HG03280 (cell line): ENCODE data around the gene KRT222.

Experiments
- ATAC-seq: cut with Tn5 transposase; IDR thresholded peaks from one replicate; pipeline ENCODE4 v1.9.1; 2021; ENCODE audit warnings: mild to moderate bottlenecking, moderate library complexity; ENCODE audit not compliant: unreplicated experiment

The KRT222 gene

DNA sequence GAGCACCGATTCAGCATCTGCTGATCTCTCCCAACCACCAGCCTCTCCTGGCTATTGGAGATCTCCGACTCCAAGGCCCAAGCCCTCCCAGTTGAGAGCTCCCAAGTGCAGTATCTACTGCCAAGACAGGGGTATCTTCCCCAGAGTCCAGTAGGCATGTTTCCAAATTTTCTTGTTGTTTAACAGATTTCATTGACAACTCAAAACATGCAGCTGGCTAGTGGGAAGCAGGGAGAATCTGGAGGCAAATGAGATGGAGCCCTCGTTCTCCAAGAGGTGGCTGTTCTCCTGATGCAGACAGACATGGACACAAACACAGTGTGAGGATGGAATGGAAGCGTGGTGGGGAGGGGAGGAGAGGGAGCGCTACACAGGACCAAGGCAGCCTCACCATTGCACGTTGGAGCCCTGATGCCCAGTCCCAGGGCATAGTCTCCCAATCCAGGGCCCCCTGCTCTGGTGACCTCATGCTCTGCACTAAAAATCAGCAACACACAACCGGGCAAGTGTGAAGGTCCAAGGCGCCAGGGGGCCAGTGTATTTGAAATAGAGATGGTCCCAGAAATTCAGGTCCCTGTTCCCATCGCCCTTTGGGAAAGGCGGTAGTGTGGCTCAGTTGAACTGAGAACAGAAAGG, 49.0 kb downstream of the KRT222 start:
- ATAC-seq: no peak

DNA sequence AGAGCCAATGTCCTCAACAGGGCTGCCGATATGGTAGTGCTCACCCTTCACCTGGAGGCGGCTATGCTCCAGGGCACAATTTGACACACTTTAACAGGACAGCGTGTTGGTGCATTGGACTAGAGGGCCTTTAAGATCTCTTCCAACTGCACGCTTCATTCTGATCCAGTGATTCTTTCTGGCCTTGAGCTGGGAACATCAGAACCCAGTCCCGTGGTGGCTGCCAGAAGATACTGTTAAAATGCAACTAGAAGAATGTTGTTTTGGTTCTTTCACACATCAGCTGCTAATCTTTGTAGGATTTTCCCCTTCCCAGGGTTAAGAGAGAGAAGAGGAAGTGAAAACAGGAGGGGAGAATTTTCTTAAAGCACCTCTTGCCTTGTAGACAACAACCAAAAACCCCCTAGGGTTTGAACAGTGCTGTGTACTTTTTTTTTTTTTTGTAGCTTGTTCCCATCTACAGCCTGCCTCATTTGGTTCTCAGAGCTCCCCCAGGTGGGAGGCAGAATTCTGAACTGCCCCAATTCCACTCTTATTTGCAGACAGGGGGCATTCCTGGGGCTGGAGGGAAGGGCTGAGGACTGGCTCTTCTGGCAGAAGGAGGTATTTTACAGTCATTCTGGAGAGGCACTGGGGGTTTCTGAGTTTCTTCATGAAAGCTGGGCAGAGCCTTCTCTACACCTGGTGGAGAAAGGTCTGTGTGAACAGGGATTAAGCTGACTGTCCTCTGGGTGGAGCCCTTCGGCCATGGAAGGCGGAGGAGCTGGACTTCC, 49.7 kb downstream of the KRT222 start:
- ATAC-seq: no peak

GRCh38 chr17:40614431-40615067, 50.4 kb downstream of the KRT222 start:
- ATAC-seq: no peak

- no peak for ATAC-seq
Observed at GRCh38 chr17:40613467-40614154, 51.4 kb downstream of the KRT222 start.

DNA sequence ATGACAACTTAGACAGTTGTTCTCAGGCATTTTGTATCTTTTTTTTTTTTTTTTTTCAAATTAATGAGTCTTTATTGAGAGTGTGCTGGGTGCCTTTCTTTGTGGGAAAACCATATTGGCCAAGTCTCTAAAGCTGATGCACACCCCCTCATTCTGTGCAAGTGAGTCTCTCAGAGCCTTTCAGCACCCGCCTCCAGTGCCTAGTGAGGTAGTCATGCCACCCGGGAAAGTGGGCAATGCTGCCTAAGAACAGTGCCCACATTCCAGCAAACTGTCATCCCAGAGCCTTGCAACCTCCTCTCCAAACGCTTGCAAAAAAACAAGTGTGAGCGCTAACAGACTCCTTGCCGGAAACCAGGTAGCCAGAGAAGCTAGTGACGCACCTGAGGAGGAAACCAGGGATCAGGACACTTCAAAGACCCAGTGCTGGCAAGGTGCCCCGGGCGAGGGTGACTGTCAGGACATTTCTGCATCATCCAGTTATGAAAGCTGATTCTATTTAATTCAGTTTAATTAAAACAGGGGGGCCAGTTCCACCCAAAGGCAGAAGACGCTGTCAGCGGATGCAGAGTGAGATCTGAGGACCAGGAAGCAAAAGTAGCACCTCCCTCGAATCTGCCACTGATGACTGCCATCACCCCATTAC, 52.3 kb downstream of the KRT222 start:
- no peak for ATAC-seq

GRCh38 chr17:40611840-40612474, 53.0 kb downstream of the KRT222 start:
- ATAC-seq: no peak

DNA sequence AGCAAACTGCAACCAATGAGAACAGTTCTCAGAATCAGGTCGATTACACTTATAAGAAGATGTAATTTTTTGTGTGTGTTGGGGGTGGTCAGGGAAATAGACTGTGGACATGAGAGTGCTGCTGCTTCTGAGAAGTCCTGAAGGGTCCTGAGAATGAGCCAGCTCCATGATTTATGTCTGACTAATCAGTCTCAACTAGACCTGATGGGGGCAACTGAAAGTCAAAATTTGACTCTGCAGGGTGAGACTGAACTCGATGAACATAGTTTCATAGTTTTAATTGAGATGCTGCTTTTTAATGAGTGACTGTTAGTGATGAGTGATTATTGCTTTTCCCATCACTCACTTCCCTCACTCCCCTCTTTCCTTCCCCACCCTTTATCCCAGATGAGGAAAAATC, 54.6 kb downstream of the KRT222 start:
- no peak for ATAC-seq

GRCh38 chr17:40608061-40608581, 56.9 kb downstream of the KRT222 start:
- ATAC-seq: no peak

DNA sequence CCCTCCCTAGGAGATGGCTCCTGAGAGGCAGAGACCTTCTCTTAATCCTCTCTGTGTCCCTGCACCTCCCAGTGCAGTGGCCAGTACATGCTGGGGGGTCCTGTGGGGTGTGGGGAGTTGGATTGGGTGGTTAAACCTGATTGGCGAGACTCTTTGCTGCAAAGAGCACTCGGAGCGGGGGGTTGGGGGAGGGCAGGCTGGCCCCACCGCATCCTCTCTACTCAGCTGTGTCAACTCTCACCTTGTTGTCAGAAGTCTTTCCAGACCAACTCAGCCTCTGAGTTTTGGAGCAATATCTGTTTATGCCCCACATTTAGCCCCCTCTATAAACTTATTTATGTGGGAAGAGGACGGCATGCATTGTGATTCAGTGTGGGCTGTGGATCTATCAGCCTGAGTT, 57.3 kb downstream of the KRT222 start:
- no peak for ATAC-seq

DNA sequence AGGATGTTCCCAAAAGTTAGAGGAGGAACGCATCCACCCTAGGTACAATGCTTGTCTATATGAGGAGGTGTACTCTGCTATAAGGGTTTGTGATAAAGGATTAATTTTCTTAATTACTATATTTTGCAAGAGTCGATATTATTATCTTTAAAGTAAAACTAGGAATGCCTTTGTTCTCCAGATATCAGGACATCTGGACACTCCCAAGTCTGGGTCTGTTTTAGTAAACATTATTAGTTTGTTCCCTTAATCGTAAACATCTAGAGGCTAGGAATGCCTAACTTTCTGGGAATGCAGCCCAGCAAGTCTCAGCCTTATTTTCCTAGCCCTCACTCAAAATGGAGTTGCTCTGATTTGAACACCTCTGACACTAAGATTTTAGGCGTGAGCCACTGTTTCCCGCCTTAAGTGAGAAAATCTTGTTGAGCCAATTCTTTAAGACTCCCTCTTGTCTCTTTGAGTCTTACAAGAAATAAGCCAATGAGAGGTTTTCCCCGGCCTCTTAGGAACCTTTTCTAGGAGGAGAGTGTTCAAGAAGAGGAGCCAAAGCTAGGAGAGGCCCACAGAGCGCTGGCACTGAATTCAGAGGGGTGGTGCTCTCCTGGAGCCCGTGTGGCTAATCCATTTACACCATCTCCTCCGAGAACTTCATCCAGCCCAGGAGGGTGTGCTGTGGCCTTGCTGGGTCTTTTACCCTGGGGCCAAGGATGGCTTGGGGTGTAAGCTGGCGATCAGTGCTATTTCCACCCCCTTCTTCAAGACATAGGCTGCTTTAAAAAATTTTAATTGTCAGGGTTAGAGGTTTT, 58.2 kb downstream of the KRT222 start:
- ATAC-seq: no peak

- ATAC-seq: no peak
Observed at GRCh38 chr17:40605306-40605705, 59.7 kb downstream of the KRT222 start.
